ENCODE results near the gene TRAF2. TPM values are rescaled to one million over a fixed set of nuclear protein-coding genes. Genes with fewer than 3 reads are reported as not detected.

The TRAF2 gene
- total and polyA plus RNA-seq, 8 donors, result 5.5 to 248 (median 11.7) TPM

- intact Hi-C loops (cut with DNase I; ENCODE audit: low total_unique reads), result no loop called here
- H3K27ac ChIP-seq, result no peak overlapping the region
- TF ChIP-seq EP300 (IDR thresholded peaks at IDR 0.05), result no peak
- no peak for TF ChIP-seq POLR2A (IDR thresholded peaks at IDR 0.05)
- no peak for TF ChIP-seq CTCF (IDR thresholded peaks at IDR 0.05)
- no peak for TF ChIP-seq POLR2AphosphoS5 (IDR thresholded peaks at IDR 0.05)
- H3K36me3 ChIP-seq, result no peaks in the 10 kb centered on the region
- 76 to 81% (median 79%) methylated on average over 11 to 14 of the region's 14 CpGs for WGBS, 5 donors
- H3K27me3 ChIP-seq, result peaks cover 0 to 23% (median 0%) of the 10 kb centered on the region in 3 donors
- no peak overlapping the region for H3K4me3 ChIP-seq
- no peaks in the 10 kb centered on the region for H3K9me3 ChIP-seq
- peaks cover 6 to 20% (median 13%) of the 10 kb centered on the region in 4 donors for H3K4me1 ChIP-seq
- DNase-seq, result no peak
Observed at GRCh38 chr9:136971746-136972145, 85.4 kb downstream of the TRAF2 start.

- WGBS, 5 donors, result 58 to 84% (median 81%) methylated on average over 4 to 11 of the region's 11 CpGs
- H3K36me3 ChIP-seq, result no peaks in the 10 kb centered on the region
- no peak overlapping the region for H3K4me3 ChIP-seq
- intact Hi-C loops (cut with DNase I; ENCODE audit: low total_unique reads), result no loop called here
- peaks cover 0 to 24% (median 0%) of the 10 kb centered on the region in 3 donors for H3K27me3 ChIP-seq
- TF ChIP-seq POLR2A (IDR thresholded peaks at IDR 0.05), result no peak
- no peak for TF ChIP-seq POLR2AphosphoS5 (IDR thresholded peaks at IDR 0.05)
- TF ChIP-seq EP300 (IDR thresholded peaks at IDR 0.05), result no peak
- no peak for TF ChIP-seq CTCF (IDR thresholded peaks at IDR 0.05)
- H3K27ac ChIP-seq, result no peak overlapping the region
- H3K9me3 ChIP-seq, result no peaks in the 10 kb centered on the region
- no peak for DNase-seq
- peaks cover 7 to 26% (median 15%) of the 10 kb centered on the region in 4 donors for H3K4me1 ChIP-seq
Observed at GRCh38 chr9:136972335-136972734, 86.0 kb downstream of the TRAF2 start.

GRCh38 chr9:136972743-136973142, 86.4 kb downstream of the TRAF2 start:
- Histone ChIP-seq H3K27me3 (peaks cover 0 to 27% (median 2%) of the 10 kb centered on the region in 3 donors), H3K4me1 (peaks cover 11 to 30% (median 18%) of the 10 kb centered on the region in 4 donors), H3K27ac (no peak overlapping the region), H3K36me3 (no peaks in the 10 kb centered on the region), H3K4me3 (no peak overlapping the region), H3K9me3 (no peaks in the 10 kb centered on the region)
- intact Hi-C loops (cut with DNase I; ENCODE audit: low total_unique reads), result no loop called here
- no peak for DNase-seq
- WGBS, 5 donors, result 54 to 71% (median 60%) methylated on average over 10 to 13 of the region's 13 CpGs
- TF ChIP-seq POLR2A (IDR thresholded peaks at IDR 0.05) (no peak), POLR2AphosphoS5 (IDR thresholded peaks at IDR 0.05) (no peak), EP300 (IDR thresholded peaks at IDR 0.05) (no peak), CTCF (IDR thresholded peaks at IDR 0.05) (no peak)

GRCh38 chr9:136973618-136974617, 87.6 kb downstream of the TRAF2 start:
- H3K9me3 ChIP-seq, result no peaks in the 10 kb centered on the region
- H3K27me3 ChIP-seq, result peaks cover 0 to 28% (median 6%) of the 10 kb centered on the region in 3 donors
- DNase-seq, result no peak
- no peaks in the 10 kb centered on the region for H3K36me3 ChIP-seq
- H3K4me3 ChIP-seq, result no peak overlapping the region
- peaks cover 16 to 41% (median 27%) of the 10 kb centered on the region in 4 donors for H3K4me1 ChIP-seq
- H3K27ac ChIP-seq, result no peak overlapping the region
- intact Hi-C loops (cut with DNase I; ENCODE audit: low total_unique reads), result no loop called here
- TF ChIP-seq CTCF (IDR thresholded peaks at IDR 0.05) (no peak), POLR2A (IDR thresholded peaks at IDR 0.05) (no peak), POLR2AphosphoS5 (IDR thresholded peaks at IDR 0.05) (no peak), EP300 (IDR thresholded peaks at IDR 0.05) (no peak)
- 80 to 86% (median 85%) methylated on average over 18 to 29 of the region's 29 CpGs for WGBS, 5 donors

Measured in stomach (tissue), 9 donors.